Measurements from ENCODE around the gene IQSEC1. TPM values are rescaled to one million over a fixed set of nuclear protein-coding genes. Genes with fewer than 3 reads are reported as not detected.

Gene IQSEC1
- polyA plus RNA-seq, 3 donors: 17.7 to 61.7 (median 30.3) TPM

GRCh38 chr3:13108861-13109260 is 35.6 kb upstream of the IQSEC1 start:
- 99% methylated on average over 8 of the region's 12 CpGs for WGBS (ENCODE audit: insufficient coverage)
- DNase-seq: no peak
- Histone ChIP-seq H3K9me3 (replicated peaks in 1 of 2; ENCODE audit: control insufficient read depth in 1 of 2, insufficient read depth in 1 of 2, low read length in 2 of 2) (no peaks in the 10 kb centered on the region), H3K9ac (ENCODE audit: insufficient read depth, low read length, poor library complexity, severe bottlenecking) (no peak overlapping the region), H3K4me3 (replicated peaks in 1 of 3; ENCODE audit: low read depth in 2 of 3, low read length in 3 of 3) (no peak overlapping the region), H3K4me2 (replicated peaks; ENCODE audit: extremely low read depth, low read length, poor library complexity, severe bottlenecking) (no peak overlapping the region), H3K4me1 (ENCODE audit: control insufficient read depth in 1 of 2, insufficient read depth in 2 of 2, low read length in 2 of 2) (no peaks in the 10 kb centered on the region), H3K27me3 (ENCODE audit: control insufficient read depth in 2 of 2, insufficient read depth in 2 of 2, low read length in 2 of 2) (peaks cover 0 to 10% of the 10 kb centered on the region in 2 donors), H3K27ac (ENCODE audit: low read depth in 1 of 2, low read length in 2 of 2) (no peak overlapping the region), H4K20me1 (ENCODE audit: insufficient read depth, low read length) (no peaks in the 10 kb centered on the region), H2AFZ (ENCODE audit: insufficient read depth, low read depth, low read length, poor library complexity, severe bottlenecking) (no peak overlapping the region), H3K79me2 (ENCODE audit: insufficient read depth, low read length) (no peaks in the 10 kb centered on the region), H3K36me3 (replicated peaks in 1 of 2; ENCODE audit: control insufficient read depth in 1 of 2, insufficient read depth in 2 of 2, low read length in 2 of 2) (no peaks in the 10 kb centered on the region)
- Mint-ChIP-seq H3K4me3 (no peak overlapping the region), H3K36me3 (no peaks in the 10 kb centered on the region), H3K4me1 (peaks cover 4% of the 10 kb centered on the region), H3K9me3 (peaks cover 0 to 9% (median 4%) of the 10 kb centered on the region in 7 donors), H3K27me3 (ENCODE audit: low read depth in 3 of 3) (peaks cover 25 to 32% (median 28%) of the 10 kb centered on the region in 3 donors), H3K27ac (no peak overlapping the region)
- intact Hi-C loops (cut with micrococcal nuclease): no loop called here
- no peak for TF ChIP-seq CTCF (IDR thresholded peaks at IDR 0.05)

- H3K9me3 ChIP-seq (replicated peaks in 1 of 2; ENCODE audit: control insufficient read depth in 1 of 2, insufficient read depth in 1 of 2, low read length in 2 of 2): no peaks in the 10 kb centered on the region
- no peaks in the 10 kb centered on the region for H3K36me3 ChIP-seq (replicated peaks in 1 of 2; ENCODE audit: control insufficient read depth in 1 of 2, insufficient read depth in 2 of 2, low read length in 2 of 2)
- H3K9ac ChIP-seq (ENCODE audit: insufficient read depth, low read length, poor library complexity, severe bottlenecking): no peak overlapping the region
- no peak overlapping the region for H3K4me2 ChIP-seq (replicated peaks; ENCODE audit: extremely low read depth, low read length, poor library complexity, severe bottlenecking)
- H3K27me3 ChIP-seq (ENCODE audit: control insufficient read depth in 2 of 2, insufficient read depth in 2 of 2, low read length in 2 of 2): peaks cover 0 to 10% of the 10 kb centered on the region in 2 donors
- no peak for TF ChIP-seq CTCF (IDR thresholded peaks at IDR 0.05)
- intact Hi-C loops (cut with micrococcal nuclease): no loop called here
- no peak overlapping the region for H3K27ac ChIP-seq (ENCODE audit: low read depth in 1 of 2, low read length in 2 of 2)
- no peaks in the 10 kb centered on the region for H4K20me1 ChIP-seq (ENCODE audit: insufficient read depth, low read length)
- DNase-seq: no peak
- WGBS (ENCODE audit: insufficient coverage): 91% methylated on average over 10 of the region's 13 CpGs
- H3K4me3 Mint-ChIP-seq: no peak overlapping the region
- H3K79me2 ChIP-seq (ENCODE audit: insufficient read depth, low read length): no peaks in the 10 kb centered on the region
- no peak overlapping the region for H3K4me3 ChIP-seq (replicated peaks in 1 of 3; ENCODE audit: low read depth in 2 of 3, low read length in 3 of 3)
- no peaks in the 10 kb centered on the region for H3K36me3 Mint-ChIP-seq
- H2AFZ ChIP-seq (ENCODE audit: insufficient read depth, low read depth, low read length, poor library complexity, severe bottlenecking): no peak overlapping the region
- H3K4me1 ChIP-seq (ENCODE audit: control insufficient read depth in 1 of 2, insufficient read depth in 2 of 2, low read length in 2 of 2): no peaks in the 10 kb centered on the region
- peaks cover 0 to 9% (median 4%) of the 10 kb centered on the region in 7 donors for H3K9me3 Mint-ChIP-seq
- peaks cover 25 to 31% (median 26%) of the 10 kb centered on the region in 3 donors for H3K27me3 Mint-ChIP-seq (ENCODE audit: low read depth in 3 of 3)
- peaks cover 4% of the 10 kb centered on the region for H3K4me1 Mint-ChIP-seq
- H3K27ac Mint-ChIP-seq: no peak overlapping the region
These were observed 34.4 kb upstream of the IQSEC1 start for GRCh38 chr3:13107661-13108060.
